HT1080 (cell line): ENCODE data around the gene TMEM201. TPM values are rescaled to one million over a fixed set of nuclear protein-coding genes. Genes with fewer than 3 reads are reported as not detected.
"Not testable (repeated sequence)": the region's sequence is repeated elsewhere in the genome, so short reads cannot be mapped to it uniquely, and the experiment has no call there.

Source experiments
- DNase-seq: peaks from one replicate; pipeline ENCODE4 v3.0.0-alpha.2; 2015; ENCODE audit warnings: low read depth
- total RNA-seq: library from RNA; depleted of rRNA; stranded (reverse); fragments of >200 nt; shearing (Covaris generic); gene quantifications from 2 replicates; pipeline ENCODE4 v1.2.3, GENCODE V29; 2014

TMEM201 gene
- total RNA-seq, 1 experiment from 2014 or later, result 22.3 TPM

DNA sequence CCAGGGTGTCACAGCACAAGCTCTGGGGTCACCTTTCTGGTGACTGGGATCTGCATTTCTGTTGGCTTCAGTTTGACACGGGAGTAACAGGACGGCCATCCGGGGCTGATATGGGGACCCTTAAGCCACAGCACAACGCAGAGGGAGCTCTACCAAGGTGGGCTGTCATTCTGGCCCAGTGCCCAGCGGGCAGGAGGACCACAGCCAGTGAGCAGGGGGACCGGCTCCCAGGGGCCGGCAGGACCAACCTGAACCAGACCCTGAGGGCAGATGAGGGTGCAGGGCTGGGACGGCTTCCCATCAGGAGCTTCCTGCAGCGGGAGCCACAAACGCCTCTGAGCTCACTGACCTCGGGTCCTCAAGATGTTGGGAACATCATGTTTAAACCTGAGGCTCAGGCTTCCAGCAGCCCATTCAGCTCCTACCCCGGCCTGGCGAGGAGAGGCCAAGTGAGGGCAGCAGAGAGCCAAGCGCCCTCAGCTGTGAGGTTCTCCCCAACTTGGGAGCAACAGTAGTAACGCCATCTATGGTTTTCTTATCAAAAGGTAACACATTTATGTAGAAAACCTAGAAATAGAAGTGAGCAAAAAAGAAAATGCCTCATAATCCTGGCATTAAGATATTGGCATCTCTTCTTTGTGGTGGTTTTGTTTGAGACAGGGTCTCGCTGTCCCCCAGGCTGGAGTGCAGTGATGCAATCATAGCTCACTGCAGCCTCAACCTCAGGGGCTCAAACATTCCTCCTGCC lies 26.8 kb downstream of the TMEM201 start:
- DNase-seq, result peak; percentile 57

DNA sequence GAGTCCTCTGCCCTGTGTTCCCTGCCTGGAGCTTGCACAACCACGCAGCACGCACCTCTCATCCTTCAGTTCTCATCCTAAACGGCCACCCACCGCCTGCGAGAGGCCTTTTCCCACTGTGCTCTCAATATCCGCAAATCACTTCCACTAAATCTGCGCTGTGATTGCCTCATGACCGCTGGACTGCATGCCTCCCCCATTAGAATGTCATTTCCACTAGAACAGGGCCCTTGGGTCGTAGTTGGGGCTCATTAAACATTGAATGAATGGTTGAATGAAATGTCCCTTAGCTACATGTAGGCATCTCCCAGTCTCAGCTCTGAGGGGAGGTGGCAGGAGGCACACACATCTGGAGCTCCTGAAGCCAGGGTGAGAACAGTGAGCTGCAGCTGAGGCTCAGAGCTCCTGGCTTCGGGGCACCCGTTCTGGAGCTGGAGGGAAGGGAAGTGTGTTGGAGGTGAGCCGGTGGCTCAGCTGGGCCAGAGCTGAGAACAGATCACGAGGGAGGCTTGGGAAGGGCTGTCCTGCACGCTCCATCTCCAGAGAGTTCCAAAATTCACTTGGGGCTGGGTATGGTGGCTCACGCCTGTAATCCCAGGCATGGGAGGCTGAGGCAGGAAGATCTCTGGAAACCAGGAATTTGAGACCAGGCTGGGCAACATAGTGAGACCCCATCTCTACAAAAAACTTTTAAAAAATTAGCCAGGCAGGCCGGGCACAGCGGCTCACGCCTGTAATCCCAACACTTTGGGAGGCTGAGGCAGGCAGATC lies 30.4 kb downstream of the TMEM201 start:
- DNase-seq, result no peak

DNA sequence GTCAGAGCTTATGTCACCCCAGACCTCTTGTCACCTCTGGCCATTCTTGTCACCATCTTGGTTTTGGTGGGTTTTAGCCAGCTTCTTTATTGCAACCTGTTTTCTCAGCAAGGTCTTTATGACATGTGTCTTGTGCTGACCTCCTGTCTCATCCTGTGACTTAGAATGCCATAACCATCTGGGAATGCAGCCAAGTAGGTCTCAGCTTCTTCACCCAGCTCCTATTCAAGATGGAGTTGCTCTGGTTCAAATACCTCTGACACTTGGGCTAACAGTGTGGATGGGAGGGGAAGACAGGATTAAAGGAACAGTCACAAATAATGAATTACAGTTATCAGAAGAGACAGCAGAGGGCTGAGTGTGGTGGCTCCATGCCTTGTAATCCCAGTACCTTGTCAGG lies 32.3 kb downstream of the TMEM201 start:
- no peak for DNase-seq

DNA sequence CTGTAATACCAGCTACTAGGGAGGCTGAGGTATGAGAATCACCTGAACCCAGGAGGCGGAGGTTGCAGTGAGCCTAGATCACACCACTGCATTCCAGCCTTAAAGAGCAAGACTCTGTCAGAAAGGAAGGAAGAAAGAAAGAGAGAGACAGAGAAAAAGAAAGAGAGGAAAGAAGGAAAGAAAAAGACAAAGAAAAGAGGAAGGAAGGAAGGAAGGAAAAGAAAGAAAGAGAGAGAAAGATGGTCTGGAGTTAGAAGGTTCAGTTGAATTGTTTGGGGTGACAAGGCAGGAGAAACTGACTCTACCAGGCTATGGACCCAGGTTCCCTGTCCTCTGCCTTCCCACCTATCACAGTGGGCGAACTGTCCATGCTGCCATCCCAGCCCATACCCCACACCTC lies 35.4 kb downstream of the TMEM201 start:
- DNase-seq, result no peak

DNA sequence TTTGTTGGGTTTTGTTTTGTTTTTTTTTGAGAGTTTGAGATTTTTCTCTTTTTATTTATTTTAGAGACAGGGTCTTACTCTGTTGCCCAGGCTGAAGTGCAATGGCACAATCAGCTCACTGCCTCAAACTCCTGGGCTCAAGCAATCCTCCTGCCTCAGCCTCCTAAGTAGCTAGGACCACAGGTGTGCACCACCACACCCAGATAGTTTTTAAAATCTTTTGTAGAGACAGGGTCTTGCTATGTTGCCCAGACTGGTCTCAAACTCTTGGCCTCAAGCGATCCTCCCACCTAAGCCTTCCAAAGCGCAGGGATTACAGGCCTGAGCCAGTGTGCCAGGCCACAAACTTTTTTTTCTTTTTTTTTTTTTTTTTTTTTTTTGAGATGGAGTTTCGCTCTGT lies 36.3 kb downstream of the TMEM201 start:
- not testable (repeated sequence) for DNase-seq

DNA sequence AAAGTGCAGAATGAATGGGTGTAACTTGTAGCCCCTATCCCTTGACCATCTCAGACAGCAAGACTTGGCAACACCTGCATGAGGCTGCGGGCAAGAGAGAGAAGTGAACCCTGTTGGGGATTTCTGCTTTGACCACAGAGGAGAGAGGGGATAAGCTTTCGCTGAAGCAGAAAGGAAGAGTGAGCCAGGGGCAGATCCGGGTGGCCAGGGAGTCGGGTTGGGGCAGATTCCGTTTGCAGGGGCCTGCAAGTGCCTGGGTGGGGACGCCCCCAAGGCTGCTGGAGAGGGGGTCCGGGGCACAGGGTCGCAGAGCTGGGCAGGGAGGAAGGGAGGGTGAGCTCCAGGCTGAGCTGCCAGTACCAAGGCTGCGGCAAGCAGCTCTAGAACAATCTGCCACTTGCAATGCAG lies 37.5 kb downstream of the TMEM201 start:
- no peak for DNase-seq

DNA sequence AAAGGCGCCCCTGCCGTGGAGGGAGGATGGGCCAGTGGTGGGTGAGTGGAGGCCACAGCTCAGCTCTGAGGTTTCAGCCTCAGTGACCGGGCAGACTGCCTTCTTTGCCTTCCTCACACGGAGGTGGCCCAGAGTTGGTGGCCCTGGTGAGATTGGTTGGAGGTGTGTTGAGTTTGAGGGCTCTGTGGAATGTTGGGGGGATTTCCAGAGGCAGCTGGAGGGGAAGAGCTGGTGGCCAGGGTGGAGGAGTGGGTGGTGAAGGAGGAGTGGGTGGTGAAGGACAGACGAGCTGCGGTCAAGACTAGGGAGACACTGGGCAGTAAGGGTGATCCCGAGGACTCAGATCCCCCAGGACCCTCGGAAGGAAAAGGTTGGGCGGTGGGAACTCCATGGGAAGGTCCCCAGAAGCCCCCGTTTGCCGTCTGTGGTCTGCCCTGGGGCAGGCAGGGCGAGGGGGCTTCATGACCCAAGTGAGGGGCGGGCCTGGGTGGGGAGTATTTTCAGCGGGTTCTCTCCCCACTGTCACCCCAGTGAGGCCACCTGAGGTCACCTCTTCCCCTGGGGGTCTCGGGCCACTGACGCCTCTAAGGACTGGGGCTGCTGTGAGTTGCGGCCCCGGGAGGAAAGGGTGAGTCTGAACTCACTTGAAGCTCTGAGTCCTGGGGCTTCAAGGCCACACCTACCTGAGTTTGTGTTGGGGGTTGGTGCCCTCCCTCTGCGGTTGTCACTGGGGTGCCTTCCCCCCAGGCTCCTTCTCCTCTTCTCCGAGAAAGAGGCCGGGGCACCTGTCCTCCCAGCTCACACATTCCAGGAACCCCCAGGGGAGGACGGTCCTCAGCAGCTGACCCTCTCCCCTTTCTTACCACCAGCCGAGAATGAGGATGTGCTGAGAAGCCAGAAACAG lies 40.1 kb downstream of the TMEM201 start:
- DNase-seq, result no peak

DNA sequence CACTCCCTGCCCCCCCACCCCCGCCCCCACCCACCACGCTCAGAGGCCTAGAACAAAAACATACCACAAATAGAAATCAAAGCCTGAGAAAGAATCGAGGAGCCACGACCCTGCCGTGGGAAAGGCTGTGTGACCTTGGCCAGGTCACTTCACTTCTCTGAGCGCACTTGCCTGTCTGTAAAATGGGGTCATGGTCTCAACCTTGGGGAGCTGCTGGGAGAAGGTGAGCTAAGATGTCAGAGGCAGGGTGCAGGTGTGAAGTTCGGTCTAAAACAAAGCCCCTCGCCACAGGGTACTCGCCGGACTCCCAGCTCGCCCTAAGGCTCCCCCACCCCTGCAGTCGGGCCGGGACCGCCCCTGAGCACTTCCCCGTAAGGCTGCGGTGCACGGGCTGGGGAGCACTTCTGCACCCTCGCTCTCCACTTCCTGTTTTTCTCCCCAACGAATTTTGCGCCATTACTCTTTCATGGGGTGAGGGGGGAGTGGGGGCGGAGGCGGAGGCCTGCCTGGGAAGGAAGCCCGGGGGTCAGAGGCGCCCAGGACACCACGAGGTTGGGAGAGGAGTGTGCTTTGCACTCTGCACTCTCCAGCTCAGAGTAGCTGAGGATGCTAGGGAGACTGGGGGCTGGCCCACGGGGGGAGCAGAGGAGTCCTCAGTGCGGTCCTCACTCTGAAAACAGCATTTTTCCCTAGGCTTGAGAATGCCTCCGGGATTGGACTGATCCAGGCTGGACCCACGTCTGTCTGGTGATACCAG lies 40.9 kb downstream of the TMEM201 start:
- DNase-seq, result no peak

DNA sequence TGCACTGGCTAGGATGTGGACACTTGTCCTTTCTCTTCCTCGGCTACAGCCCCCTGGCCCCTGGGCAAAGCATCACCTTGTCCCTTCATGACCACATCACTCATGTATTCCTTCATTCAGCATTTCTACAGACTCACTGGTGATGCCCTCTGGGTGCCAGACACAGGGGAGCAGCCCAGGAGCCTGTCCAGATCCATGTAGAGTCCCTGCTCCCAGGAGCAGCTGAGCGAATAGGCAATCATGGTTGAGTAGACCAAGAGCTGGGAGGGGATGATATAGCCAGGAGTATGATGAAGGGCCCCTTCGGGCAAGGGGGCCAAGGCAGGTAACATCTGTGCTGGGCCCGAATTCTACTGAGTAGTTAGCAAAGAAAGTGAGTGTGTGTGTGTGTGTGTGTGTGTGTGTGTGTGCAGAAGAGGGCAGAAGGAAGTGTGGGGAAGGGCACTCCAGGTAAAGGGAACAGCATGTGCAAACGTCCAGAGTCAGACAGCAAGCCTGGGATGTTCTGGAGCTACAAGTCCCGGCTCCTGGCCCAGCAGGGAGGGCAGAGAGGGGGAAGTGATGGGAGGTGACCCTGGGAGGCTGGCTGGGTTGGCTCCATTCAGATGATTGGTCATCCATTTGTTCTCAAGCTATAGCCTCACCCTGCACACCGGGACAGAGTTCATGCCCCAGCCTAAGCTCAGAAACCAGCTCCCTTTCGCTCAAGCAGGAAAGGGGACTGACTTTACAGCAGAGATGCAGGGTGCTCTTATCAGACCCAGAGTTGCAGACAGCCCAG lies 41.8 kb downstream of the TMEM201 start:
- no peak for DNase-seq

DNA sequence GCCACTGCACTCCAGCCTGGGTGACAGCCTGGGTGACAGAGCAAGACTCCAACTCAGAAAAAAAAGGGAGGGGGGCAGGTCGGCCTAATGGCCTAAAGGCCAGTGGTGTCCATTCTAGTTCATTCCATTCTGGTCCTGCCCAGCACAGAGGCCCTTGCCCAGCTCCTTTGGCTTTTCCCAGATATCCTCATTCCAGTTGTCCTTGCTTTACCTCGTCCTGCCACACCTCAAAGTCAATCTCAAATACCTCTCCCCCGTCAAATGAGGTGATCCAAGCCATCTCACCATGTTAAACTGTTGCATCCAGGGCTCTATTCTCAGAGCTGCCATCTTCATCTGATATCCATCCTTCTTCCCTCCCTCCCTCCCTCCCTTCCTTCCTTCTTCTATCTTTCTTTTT lies 42.9 kb downstream of the TMEM201 start:
- DNase-seq, result no peak

DNA sequence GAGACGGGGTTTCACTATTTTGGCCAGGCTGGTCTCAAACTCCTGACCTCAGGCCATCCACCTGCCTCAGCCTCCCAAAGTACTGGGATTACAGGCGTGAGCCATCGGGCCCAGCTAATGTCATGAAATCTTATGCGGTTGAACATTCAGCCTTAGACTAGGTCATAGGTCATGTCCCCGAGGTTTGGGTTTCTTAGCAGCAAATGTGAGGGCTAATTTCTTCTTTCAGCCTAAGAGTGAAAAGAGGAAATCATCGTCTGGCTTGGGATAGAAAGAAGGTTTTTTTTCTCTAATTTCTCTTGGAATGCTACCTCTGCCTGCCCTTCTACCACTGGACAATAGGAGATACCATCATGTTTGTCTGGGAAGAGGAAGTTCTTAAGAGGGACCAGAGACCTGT lies 44.8 kb downstream of the TMEM201 start:
- DNase-seq, result no peak

DNA sequence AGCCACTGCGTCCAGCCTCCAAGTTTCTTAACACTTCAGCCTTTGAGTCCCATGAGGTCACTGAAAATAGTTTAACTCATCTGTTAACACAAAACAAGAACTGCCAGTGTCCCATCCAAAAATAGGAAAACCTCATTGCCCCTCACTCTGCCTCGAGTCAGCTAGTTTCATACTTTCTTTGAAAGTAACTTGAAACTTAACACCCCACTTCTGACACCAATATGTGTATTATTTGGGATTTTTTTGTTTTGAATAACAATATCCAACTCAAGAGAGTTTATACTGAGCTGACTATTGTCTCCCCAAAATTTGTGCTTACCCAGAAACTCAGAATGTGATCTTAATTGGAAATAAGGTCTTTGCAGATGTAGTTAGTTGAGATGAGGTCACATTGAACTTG lies 45.9 kb downstream of the TMEM201 start:
- DNase-seq, result no peak

DNA sequence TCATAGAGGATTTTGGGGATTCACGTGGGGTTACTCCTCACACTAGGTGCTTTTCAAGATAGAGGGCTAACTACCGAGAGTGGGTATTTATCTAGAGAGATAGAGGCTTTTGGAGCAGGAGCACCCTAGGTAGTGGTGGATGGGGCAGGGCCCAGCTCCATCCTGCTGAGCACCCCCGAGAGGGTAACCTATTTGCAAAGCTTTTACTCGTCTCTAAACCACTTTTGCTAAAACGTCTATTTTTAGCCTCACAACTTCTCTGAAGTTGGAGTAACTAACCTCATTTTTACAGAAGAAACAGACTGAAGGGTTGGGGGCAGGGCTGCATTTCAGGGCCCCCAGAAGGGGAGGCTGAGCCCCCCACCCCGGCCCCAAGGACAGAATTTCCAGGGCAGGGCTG lies 50.5 kb downstream of the TMEM201 start:
- DNase-seq, result no peak

DNA sequence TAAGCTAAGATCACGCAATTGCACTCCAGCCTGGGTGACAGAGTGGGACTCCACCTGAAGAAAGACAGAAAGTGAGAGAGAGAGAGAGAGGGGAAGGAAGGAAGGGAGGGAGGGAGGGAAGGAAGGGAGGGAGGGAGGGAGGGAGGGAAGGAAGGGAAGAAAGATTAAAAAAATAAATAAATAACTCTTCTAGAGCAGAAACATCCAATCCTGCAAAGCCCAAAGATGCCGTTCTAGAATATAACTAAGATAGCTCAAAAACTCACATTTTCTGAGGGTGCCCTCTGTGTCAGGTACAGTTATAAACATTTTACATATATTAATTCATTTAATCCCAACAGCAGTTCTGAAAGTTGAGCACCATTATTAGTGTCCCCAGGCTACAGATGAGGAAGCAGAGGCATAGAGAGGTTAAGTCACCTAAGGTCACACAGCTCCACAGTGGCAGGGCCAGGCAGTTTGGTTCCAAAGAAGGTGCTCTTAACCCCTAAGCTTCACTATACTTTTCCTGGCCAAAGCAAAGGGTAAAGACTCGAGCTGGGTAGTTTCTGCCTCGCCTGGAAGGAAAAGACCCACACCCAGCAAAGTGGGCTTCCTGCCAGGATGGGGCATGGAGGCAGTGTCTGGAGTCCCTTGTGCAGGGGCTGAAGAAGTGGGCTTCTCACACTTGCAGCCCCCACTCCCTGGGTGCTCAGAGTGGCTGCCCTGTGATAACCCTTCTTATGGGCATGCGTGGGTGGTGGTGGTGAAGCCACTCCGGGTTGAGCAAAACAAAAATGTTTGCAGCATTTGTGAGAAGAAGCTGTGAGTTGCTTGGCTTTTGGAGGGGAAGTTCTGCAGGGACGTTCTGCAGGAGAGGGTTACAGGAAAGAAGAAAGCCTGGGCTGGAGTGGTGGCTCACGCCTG lies 54.9 kb downstream of the TMEM201 start:
- no peak for DNase-seq

DNA sequence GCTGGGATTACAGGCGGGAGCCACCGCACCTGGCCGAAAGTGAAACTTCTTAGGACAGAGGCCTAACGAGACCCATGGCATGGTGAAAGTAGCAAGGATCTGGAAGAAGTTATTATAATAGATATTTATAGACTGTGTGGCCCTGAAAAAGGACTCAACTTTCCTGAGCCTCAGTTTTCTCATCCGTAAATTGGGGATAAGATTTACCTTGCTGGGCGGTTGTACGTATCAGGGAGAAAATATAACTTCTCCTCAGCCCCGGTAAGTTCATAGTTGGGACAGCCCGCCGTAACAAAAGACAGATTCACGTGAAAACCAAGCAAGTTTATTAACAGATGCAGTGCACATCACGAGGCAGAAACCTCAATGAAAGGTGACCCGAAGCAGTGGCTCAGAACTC lies 57.3 kb downstream of the TMEM201 start:
- no peak for DNase-seq

DNA sequence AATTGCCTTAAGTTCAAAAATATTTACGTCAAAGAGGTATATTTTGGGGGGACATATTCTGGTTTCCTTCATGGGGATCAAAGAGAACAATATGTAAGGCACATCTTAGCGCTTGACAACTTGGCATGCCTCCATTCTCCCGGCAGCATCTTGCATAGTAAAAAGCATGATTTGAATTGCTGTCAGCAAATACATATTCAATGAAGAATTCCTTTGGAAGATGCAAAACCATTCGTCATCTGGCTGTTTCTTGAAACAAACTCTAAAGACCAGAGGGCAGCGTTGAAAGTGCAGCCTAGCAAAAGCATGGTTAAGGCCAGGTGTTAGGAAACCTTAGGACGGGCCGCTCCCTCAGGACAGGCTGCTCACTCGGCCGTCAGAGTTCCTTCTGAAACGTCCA lies 59.5 kb downstream of the TMEM201 start:
- DNase-seq, result no peak

DNA sequence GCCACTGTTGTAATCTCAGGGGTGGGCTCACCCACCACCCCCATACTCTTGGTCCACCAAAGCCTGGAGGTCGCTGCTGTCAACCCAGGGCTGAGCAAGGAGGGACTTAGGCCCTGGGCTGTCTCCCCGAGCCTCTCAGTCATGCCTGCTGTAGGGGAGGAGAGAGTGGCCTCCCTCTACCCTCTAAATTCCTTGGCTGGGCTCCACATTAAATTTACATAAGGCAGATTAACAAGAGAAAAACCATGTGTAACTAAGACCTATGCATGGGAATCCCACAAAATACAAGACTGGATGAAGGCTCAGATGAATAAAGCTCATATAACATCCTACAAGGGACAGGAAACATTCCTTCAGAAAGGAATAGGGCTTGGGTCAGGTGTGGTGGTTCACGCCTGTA lies 61.1 kb downstream of the TMEM201 start:
- no peak for DNase-seq

DNA sequence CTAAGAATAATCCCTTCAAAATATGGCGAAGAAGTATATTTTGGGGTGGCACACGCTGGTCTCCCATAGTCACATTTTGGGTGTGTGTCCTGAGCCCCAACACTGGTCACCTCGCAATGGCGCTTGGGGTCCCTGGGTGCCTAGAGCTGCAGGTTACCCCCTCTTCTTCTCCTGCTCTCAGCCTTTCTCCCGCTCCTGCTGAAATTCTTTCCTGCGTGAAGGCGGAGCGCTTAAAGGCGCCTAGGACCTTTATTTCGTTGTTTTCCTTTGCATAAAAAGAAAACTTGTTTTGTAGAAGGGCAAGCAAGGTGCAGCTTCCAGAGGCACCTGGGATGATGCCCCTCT lies 62.5 kb downstream of the TMEM201 start:
- DNase-seq, result no peak

DNA sequence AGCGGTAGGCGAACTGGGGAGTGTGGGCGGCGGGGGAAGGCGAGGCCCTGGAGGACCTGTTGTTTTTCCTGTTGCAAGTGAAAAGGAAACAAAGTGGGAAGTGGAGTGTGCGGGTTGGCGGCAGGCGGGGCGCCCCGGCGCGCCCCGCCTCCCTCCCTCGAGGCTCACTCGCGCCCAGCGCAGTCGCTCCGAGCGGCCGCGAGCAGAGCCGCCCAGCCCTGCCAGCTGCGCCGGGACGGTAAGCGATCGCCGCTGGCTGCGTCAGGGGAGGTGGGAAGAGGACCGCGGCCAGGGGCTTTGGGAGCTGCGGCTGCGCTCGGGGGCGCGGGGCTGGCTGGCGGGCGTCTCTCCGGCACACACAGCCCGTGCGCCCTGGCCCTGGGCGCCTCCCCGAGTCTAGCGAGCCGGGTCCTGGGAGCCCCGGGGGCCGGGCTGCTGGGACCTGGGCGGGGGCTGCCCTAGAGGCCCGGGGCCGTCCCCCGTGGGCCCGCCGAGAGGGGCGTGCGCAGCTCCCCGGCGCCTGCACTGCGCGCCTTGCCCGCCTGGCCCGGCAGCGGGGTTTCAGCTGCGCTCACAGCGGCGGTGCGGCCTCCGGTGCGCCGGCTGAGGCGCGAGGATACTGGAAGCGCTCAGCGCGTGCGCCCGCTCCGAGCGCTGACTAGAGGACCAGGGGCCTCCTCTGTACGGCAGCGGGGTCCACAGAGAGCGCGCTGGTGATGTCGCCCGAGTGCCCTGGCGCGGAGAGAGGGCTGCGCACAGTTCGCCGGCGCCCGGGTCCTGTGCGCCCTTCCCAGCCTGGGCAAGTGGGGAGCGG lies 63.1 kb downstream of the TMEM201 start, which contains the start of gene PIK3CD:
Gene PIK3CD (plus strand): TSS at position 167 of the 814 bp plus-strand sequence. CDS start 58,725 bp downstream, outside the sequence.
- no peak for DNase-seq
